ENCODE results near the gene NLRP12.

Gene NLRP12

GRCh38 chr19:53870485-53870844 lies 46.4 kb upstream of the NLRP12 start:
- no peak for TF ChIP-seq USF1 (IDR thresholded peaks at IDR 0.05)
- TF ChIP-seq FOXM1 (IDR thresholded peaks at IDR 0.05; ENCODE audit: borderline replicate concordance, low read depth), result no peak
- TF ChIP-seq EP300 (IDR thresholded peaks at IDR 0.05; ENCODE audit: borderline replicate concordance), result no peak
- TF ChIP-seq YY1 (IDR thresholded peaks at IDR 0.05; ENCODE audit: low read depth), result no peak
- TF ChIP-seq CEBPB (IDR thresholded peaks at IDR 0.05), result no peak
- no peak for TF ChIP-seq TCF12 (IDR thresholded peaks at IDR 0.05; ENCODE audit: low read depth)
- TF ChIP-seq TAF1 (IDR thresholded peaks at IDR 0.05; ENCODE audit: low read depth), result no peak
- TF ChIP-seq EGR1 (IDR thresholded peaks at IDR 0.05), result no peak
- TF ChIP-seq MAX (IDR thresholded peaks at IDR 0.05), result no peak
- no peak for TF ChIP-seq TEAD4 (IDR thresholded peaks at IDR 0.05)

GRCh38 chr19:53868892-53869804 lies 45.0 kb upstream of the NLRP12 start:
- TF ChIP-seq ZBTB7A (IDR thresholded peaks at IDR 0.05; ENCODE audit: low read depth) (peak; percentile 51; the same call in 1 of the 2 replicates), TEAD4 (IDR thresholded peaks at IDR 0.05) (peak; percentile 35; the same call in 1 of the 2 replicates), NFIC (IDR thresholded peaks at IDR 0.05) (peak; percentile 31; the same call in 1 of the 2 replicates), MAX (IDR thresholded peaks at IDR 0.05) (no peak; the same call in 1 of the 2 replicates), TCF12 (IDR thresholded peaks at IDR 0.05; ENCODE audit: low read depth) (peak; percentile 61; the same call in 1 of the 2 replicates), EP300 (IDR thresholded peaks at IDR 0.05; ENCODE audit: borderline replicate concordance) (peak; percentile 36; the same call in 1 of the 2 replicates), EGR1 (IDR thresholded peaks at IDR 0.05) (peak; percentile 95), TAF1 (IDR thresholded peaks at IDR 0.05; ENCODE audit: low read depth) (no peak), RAD21 (IDR thresholded peaks at IDR 0.05; ENCODE audit: low read depth) (no peak), FOXM1 (IDR thresholded peaks at IDR 0.05; ENCODE audit: borderline replicate concordance, low read depth) (no peak)

GRCh38 chr19:53868091-53868891 lies 44.2 kb upstream of the NLRP12 start:
- TF ChIP-seq TCF12 (IDR thresholded peaks at IDR 0.05; ENCODE audit: low read depth), result no peak
- peak; percentile 67; the same call in 1 of the 2 replicates for TF ChIP-seq ZBTB7A (IDR thresholded peaks at IDR 0.05; ENCODE audit: low read depth)
- no peak for TF ChIP-seq MAX (IDR thresholded peaks at IDR 0.05)

GRCh38 chr19:53867225-53868090 lies 43.3 kb upstream of the NLRP12 start, which contains the start of gene MYADM:
Gene MYADM (plus strand): TSS chr19:53867883. CDS start chr19:53873530, 5,647 bp downstream.
- TF ChIP-seq EP300 (IDR thresholded peaks at IDR 0.05; ENCODE audit: borderline replicate concordance) (0 out of 2 replicates have a peak, but pooled peaks have one; percentile 4), TCF12 (IDR thresholded peaks at IDR 0.05; ENCODE audit: low read depth) (no peak), MAX (IDR thresholded peaks at IDR 0.05) (peak; percentile 53)

- no peak for TF ChIP-seq REST (IDR thresholded peaks at IDR 0.05; ENCODE audit: low read depth)
Observed at GRCh38 chr19:53866865-53867224, 42.7 kb upstream of the NLRP12 start.

GRCh38 chr19:53865918-53866864 lies 42.1 kb upstream of the NLRP12 start:
- TF ChIP-seq FOXM1 (IDR thresholded peaks at IDR 0.05; ENCODE audit: borderline replicate concordance, low read depth) (no peak), TEAD4 (IDR thresholded peaks at IDR 0.05) (no peak), CREB1 (IDR thresholded peaks at IDR 0.05; ENCODE audit: low read depth) (no peak), NFIC (IDR thresholded peaks at IDR 0.05) (no peak)
